Measurements from ENCODE around the gene TSN. TPM values are rescaled to one million over a fixed set of nuclear protein-coding genes. Genes with fewer than 3 reads are reported as not detected.

Gene TSN
- total and polyA plus RNA-seq, 9 of the 15 experiments (the other 6 are each of a cell fraction or from before 2014, with no cell fraction given) = 63.2 to 152 (median 95.2) TPM

- TF ChIP-seq, protein P1, sequence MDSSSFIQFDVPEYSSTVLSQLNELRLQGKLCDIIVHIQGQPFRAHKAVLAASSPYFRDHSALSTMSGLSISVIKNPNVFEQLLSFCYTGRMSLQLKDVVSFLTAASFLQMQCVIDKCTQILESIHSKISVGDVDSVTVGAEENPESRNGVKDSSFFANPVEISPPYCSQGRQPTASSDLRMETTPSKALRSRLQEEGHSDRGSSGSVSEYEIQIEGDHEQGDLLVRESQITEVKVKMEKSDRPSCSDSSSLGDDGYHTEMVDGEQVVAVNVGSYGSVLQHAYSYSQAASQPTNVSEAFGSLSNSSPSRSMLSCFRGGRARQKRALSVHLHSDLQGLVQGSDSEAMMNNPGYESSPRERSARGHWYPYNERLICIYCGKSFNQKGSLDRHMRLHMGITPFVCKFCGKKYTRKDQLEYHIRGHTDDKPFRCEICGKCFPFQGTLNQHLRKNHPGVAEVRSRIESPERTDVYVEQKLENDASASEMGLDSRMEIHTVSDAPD (CRISPR knock-in tag; IDR thresholded peaks at IDR 0.05) = no peak
- TF ChIP-seq UBTF (IDR thresholded peaks at IDR 0.05; ENCODE audit: borderline replicate concordance in 1 of 2, low read depth in 2 of 2, low read length in 2 of 2) (no peak), TRIM24 (IDR thresholded peaks at IDR 0.05) (peak in 1 of 2 experiments; percentile 29; a peak in 1 of 4 replicates), ZKSCAN1 (IDR thresholded peaks at IDR 0.05; ENCODE audit: low read depth, low read length) (peak; percentile 71), EGR1 (conservative IDR thresholded peaks at IDR 0.05) (peak; percentile 90), PHF20 (IDR thresholded peaks at IDR 0.05; ENCODE audit: partially characterized antibody) (peak; percentile 99), NR1H2 (CRISPR knock-in tag; IDR thresholded peaks at IDR 0.05) (no peak), LCOR (CRISPR knock-in tag; IDR thresholded peaks at IDR 0.05) (no peak), POLR2H (tag; IDR thresholded peaks at IDR 0.05; ENCODE audit: low read depth) (peak; percentile 61), PHTF2 (CRISPR knock-in tag; IDR thresholded peaks at IDR 0.05) (no peak), MTA2 (IDR thresholded peaks at IDR 0.05; ENCODE audit: low read depth) (no peak), YBX1 (IDR thresholded peaks at IDR 0.05) (no peak), C11orf30 (IDR thresholded peaks at IDR 0.05; ENCODE audit: low read depth) (peak; percentile 100), MAFK (IDR thresholded peaks at IDR 0.05; ENCODE audit: low read length) (0 out of 2 replicates have a peak, but pooled peaks have one; percentile 3), CEBPB (tag; IDR thresholded peaks at IDR 0.05) (peak; percentile 86), HDAC2 (IDR thresholded peaks at IDR 0.05) (peak; percentile 22; the same call in 1 of the 2 replicates), CEBPG (CRISPR knock-in tag; IDR thresholded peaks at IDR 0.05) (peak; percentile 94), CEBPG (tag; conservative IDR thresholded peaks at IDR 0.05 in 1 of 2, IDR thresholded peaks at IDR 0.05 in 1 of 2) (peak; percentile 64 to 65; a peak in 3 of 4 replicates), E2F8 (IDR thresholded peaks at IDR 0.05; ENCODE audit: low read depth, partially characterized antibody) (no peak), TAF9B (IDR thresholded peaks at IDR 0.05; ENCODE audit: partially characterized antibody) (no peak)
- TF ChIP-seq, protein P2, sequence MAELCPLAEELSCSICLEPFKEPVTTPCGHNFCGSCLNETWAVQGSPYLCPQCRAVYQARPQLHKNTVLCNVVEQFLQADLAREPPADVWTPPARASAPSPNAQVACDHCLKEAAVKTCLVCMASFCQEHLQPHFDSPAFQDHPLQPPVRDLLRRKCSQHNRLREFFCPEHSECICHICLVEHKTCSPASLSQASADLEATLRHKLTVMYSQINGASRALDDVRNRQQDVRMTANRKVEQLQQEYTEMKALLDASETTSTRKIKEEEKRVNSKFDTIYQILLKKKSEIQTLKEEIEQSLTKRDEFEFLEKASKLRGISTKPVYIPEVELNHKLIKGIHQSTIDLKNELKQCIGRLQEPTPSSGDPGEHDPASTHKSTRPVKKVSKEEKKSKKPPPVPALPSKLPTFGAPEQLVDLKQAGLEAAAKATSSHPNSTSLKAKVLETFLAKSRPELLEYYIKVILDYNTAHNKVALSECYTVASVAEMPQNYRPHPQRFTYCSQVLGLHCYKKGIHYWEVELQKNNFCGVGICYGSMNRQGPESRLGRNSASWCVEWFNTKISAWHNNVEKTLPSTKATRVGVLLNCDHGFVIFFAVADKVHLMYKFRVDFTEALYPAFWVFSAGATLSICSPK (IDR thresholded peaks at IDR 0.05; ENCODE audit: borderline replicate concordance) = no peak
Measured at GRCh38 chr2:121755237-121756111, at the start of gene TSN (continued).
